ENCODE measurements around the gene ANKHD1. TPM values are rescaled to one million over a fixed set of nuclear protein-coding genes. Genes with fewer than 3 reads are reported as not detected.

ANKHD1 gene
- total RNA-seq, 4 donors from 2014 or later, result 113 to 212 (median 164) TPM

DNA sequence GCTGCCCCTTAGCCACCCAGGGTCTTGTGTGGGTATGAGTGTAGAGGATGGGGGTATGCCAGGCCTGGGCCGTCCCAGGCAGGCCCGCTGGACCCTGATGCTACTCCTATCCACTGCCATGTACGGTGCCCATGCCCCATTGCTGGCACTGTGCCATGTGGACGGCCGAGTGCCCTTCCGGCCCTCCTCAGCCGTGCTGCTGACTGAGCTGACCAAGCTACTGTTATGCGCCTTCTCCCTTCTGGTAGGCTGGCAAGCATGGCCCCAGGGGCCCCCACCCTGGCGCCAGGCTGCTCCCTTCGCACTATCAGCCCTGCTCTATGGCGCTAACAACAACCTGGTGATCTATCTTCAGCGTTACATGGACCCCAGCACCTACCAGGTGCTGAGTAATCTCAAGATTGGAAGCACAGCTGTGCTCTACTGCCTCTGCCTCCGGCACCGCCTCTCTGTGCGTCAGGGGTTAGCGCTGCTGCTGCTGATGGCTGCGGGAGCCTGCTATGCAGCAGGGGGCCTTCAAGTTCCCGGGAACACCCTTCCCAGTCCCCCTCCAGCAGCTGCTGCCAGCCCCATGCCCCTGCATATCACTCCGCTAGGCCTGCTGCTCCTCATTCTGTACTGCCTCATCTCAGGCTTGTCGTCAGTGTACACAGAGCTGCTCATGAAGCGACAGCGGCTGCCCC, 165.6 kb downstream of the ANKHD1 start:
- 91% methylated on average over 22 of the region's 22 CpGs; no CpG with 5 or more reads in 1 of the 2 donors for WGBS, 2 donors (ENCODE audit: low coverage in 1 of 2)

GRCh38 chr5:140567871-140568270, 166.2 kb downstream of the ANKHD1 start:
- intact Hi-C loops (cut with DNase I; ENCODE audit: low total_unique reads), result loop anchor here (5.0 kb wide), 1 partner anchor 69 kb away; the partner anchor contains the start of gene TMCO6

More for the DNA sequence above, 165.6 kb downstream of the ANKHD1 start:
- in situ Hi-C loops (cut with MboI; ENCODE audit: low pct_ligation_motif_present in 1 of 4, low pct_unique_long_range_greater_than_20kb in 1 of 4, low sequenced_read_pairs in 3 of 4) (loop anchor here in 3 of 4 donors (10.0 to 25.0 kb wide), 3 partner anchors 68 to 138 kb away; partner anchors contain the start of genes CD14 (in 2 of the 3), TMCO6 (in 2 of the 3), DND1 (in 1 of the 3) and WDR55 (in 1 of the 3)), intact Hi-C loops (cut with DNase I; ENCODE audit: low total_unique reads) (loop anchor here (5.0 kb wide), 1 partner anchor 70 kb away; the partner anchor contains the start of gene TMCO6)
- Histone ChIP-seq H3K27me3 (no peaks in the 10 kb centered on the region), H3K9me3 (no peaks in the 10 kb centered on the region), H3K4me3 (no peak overlapping the region), H3K27ac (no peak overlapping the region), H3K36me3 (peaks cover 0 to 10% (median 0%) of the 10 kb centered on the region in 4 donors), H3K4me1 (peaks cover 20 to 55% (median 25%) of the 10 kb centered on the region in 4 donors)
- TF ChIP-seq POLR2A (IDR thresholded peaks at IDR 0.05) (no peak), POLR2AphosphoS5 (IDR thresholded peaks at IDR 0.05) (no peak)
- no peak for DNase-seq

DNA sequence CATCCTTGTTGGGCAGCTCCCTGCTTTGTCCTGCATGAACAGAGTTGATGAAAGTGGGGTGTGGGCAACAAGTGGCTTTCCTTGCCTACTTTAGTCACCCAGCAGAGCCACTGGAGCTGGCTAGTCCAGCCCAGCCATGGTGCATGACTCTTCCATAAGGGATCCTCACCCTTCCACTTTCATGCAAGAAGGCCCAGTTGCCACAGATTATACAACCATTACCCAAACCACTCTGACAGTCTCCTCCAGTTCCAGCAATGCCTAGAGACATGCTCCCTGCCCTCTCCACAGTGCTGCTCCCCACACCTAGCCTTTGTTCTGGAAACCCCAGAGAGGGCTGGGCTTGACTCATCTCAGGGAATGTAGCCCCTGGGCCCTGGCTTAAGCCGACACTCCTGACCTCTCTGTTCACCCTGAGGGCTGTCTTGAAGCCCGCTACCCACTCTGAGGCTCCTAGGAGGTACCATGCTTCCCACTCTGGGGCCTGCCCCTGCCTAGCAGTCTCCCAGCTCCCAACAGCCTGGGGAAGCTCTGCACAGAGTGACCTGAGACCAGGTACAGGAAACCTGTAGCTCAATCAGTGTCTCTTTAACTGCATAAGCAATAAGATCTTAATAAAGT, 166.9 kb downstream of the ANKHD1 start:
- DNase-seq, result no peak
- Histone ChIP-seq H3K4me3 (no peak overlapping the region), H3K4me1 (peaks cover 14 to 48% (median 16%) of the 10 kb centered on the region in 4 donors), H3K9me3 (no peaks in the 10 kb centered on the region), H3K36me3 (peaks cover 0 to 10% (median 0%) of the 10 kb centered on the region in 4 donors), H3K27me3 (no peaks in the 10 kb centered on the region), H3K27ac (peak overlapping the region; percentile 52 to 71 (median 62))
- intact Hi-C loops (cut with DNase I; ENCODE audit: low total_unique reads), result loop anchor here (5.0 kb wide), 1 partner anchor 69 kb away; the partner anchor contains the start of gene TMCO6
- TF ChIP-seq POLR2A (IDR thresholded peaks at IDR 0.05), result no peak
- no peak for TF ChIP-seq POLR2AphosphoS5 (IDR thresholded peaks at IDR 0.05)
- TF ChIP-seq EP300 (IDR thresholded peaks at IDR 0.05; ENCODE audit: low read depth), result no peak
- no peak for TF ChIP-seq CTCF (IDR thresholded peaks at IDR 0.05)
- 94% methylated on average over 2 of the region's 2 CpGs; no CpG with 5 or more reads in 1 of the 2 donors for WGBS, 2 donors (ENCODE audit: low coverage in 1 of 2)
- in situ Hi-C loops (cut with MboI; ENCODE audit: low pct_ligation_motif_present in 1 of 4, low pct_unique_long_range_greater_than_20kb in 1 of 4, low sequenced_read_pairs in 3 of 4), result loop anchor here in 3 of 4 donors (10.0 to 25.0 kb wide), 3 partner anchors 66 to 136 kb away; partner anchors contain the start of genes CD14 (in 2 of the 3), TMCO6 (in 2 of the 3), DND1 (in 1 of the 3) and WDR55 (in 1 of the 3)

More at GRCh38 chr5:140567871-140568270, 166.2 kb downstream of the ANKHD1 start:
- Histone ChIP-seq H3K4me3 (no peak overlapping the region), H3K27me3 (no peaks in the 10 kb centered on the region), H3K4me1 (peaks cover 20 to 55% (median 23%) of the 10 kb centered on the region in 4 donors), H3K36me3 (peaks cover 0 to 10% (median 0%) of the 10 kb centered on the region in 4 donors), H3K27ac (no peak overlapping the region), H3K9me3 (no peaks in the 10 kb centered on the region)
- in situ Hi-C loops (cut with MboI; ENCODE audit: low pct_ligation_motif_present in 1 of 4, low pct_unique_long_range_greater_than_20kb in 1 of 4, low sequenced_read_pairs in 3 of 4), result loop anchor here in 3 of 4 donors (10.0 to 25.0 kb wide), 3 partner anchors 67 to 137 kb away; partner anchors contain the start of genes CD14 (in 2 of the 3), TMCO6 (in 2 of the 3), DND1 (in 1 of the 3) and WDR55 (in 1 of the 3)
- TF ChIP-seq CTCF (IDR thresholded peaks at IDR 0.05) (no peak), POLR2A (IDR thresholded peaks at IDR 0.05) (no peak), POLR2AphosphoS5 (IDR thresholded peaks at IDR 0.05) (no peak), EP300 (IDR thresholded peaks at IDR 0.05; ENCODE audit: low read depth) (no peak)
- WGBS, 2 donors (ENCODE audit: low coverage in 1 of 2), result 96 to 100% methylated on average over 3 to 13 of the region's 13 CpGs
- DNase-seq, result no peak

DNA sequence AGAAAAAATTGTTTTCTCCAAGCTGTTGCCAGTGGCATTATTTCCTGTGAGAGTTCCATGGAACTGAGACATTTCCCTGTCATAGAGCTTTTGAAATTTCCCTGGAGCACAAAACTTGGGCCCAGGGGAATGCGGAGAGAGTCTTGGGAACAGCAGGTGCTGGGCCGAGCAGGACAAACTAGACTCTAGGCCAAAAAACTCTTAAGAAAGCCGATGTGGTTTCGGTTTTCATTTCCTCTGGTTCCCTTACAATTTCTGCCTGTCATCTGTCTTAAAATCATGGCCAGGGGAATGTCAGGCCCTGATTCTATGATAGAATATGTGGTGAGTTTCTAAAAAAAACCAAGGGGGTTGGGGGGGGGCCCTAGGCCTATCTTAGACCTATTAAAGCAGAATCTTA, 167.6 kb downstream of the ANKHD1 start:
- DNase-seq, result no peak
- no peak for TF ChIP-seq EP300 (IDR thresholded peaks at IDR 0.05; ENCODE audit: low read depth)
- no peak for TF ChIP-seq CTCF (IDR thresholded peaks at IDR 0.05)
- TF ChIP-seq POLR2AphosphoS5 (IDR thresholded peaks at IDR 0.05), result no peak
- TF ChIP-seq POLR2A (IDR thresholded peaks at IDR 0.05), result no peak
- WGBS, 2 donors (ENCODE audit: low coverage in 1 of 2), result 34 to 56% methylated on average over 3 to 4 of the region's 4 CpGs
- peaks cover 11 to 47% (median 15%) of the 10 kb centered on the region in 4 donors for H3K4me1 ChIP-seq
- peaks cover 0 to 10% (median 0%) of the 10 kb centered on the region in 4 donors for H3K36me3 ChIP-seq
- H3K27me3 ChIP-seq, result no peaks in the 10 kb centered on the region
- no peaks in the 10 kb centered on the region for H3K9me3 ChIP-seq
- intact Hi-C loops (cut with DNase I; ENCODE audit: low total_unique reads), result loop anchor here (5.0 kb wide), 1 partner anchor 68 kb away; the partner anchor contains the start of gene TMCO6
- no peak overlapping the region for H3K4me3 ChIP-seq
- peak overlapping the region; percentile 52 to 71 (median 62) for H3K27ac ChIP-seq
- in situ Hi-C loops (cut with MboI; ENCODE audit: low pct_ligation_motif_present in 1 of 4, low pct_unique_long_range_greater_than_20kb in 1 of 4, low sequenced_read_pairs in 3 of 4), result loop anchor here in 3 of 4 donors (10.0 to 25.0 kb wide), 3 partner anchors 66 to 136 kb away; partner anchors contain the start of genes CD14 (in 2 of the 3), TMCO6 (in 2 of the 3), DND1 (in 1 of the 3) and WDR55 (in 1 of the 3)

Measured in transverse colon (tissue), 4 donors.